Left ventricle myocardium inferior (tissue), 1 donor: Measurements from ENCODE around the gene SYNRG. TPM values are rescaled to one million over a fixed set of nuclear protein-coding genes. Genes with fewer than 3 reads are reported as not detected.

Experiments
- DNase-seq: peaks from one replicate; pipeline ENCODE4 v3.0.0-alpha.2; 2020
- H3K27ac ChIP-seq: fragments of 200-600 bp; replicated peaks from 2 replicates; pipeline ENCODE4 v1.8.0; 2021
- H3K27me3 ChIP-seq: fragments of 200-600 bp; 2 replicates; pipeline ENCODE4 v1.8.0; 2021; ENCODE audit warnings: low read depth
- H3K36me3 ChIP-seq: fragments of 200-600 bp; 2 replicates; pipeline ENCODE4 v1.8.0; 2021
- H3K4me1 ChIP-seq: fragments of 200-600 bp; 2 replicates; pipeline ENCODE4 v1.8.0; 2021
- H3K4me3 ChIP-seq: fragments of 200-600 bp; 2 replicates; pipeline ENCODE4 v1.8.0; 2021; ENCODE audit warnings: mild to moderate bottlenecking, moderate library complexity
- H3K9me3 ChIP-seq: fragments of 200-600 bp; replicated peaks from 2 replicates; pipeline ENCODE4 v1.8.0; 2021
- CTCF ChIP-seq: fragments of 200-600 bp; IDR thresholded peaks from 2 replicates; pipeline ENCODE4 v1.8.0; 2021; ENCODE audit warnings: antibody characterized with exemption, mild to moderate bottlenecking, borderline replicate concordance
- intact Hi-C: fragments of 100-400 bp; cut with micrococcal nuclease; formaldehyde crosslinking; loops from one replicate; pipeline ENCODE4 v1.11.0; 2022
- total RNA-seq: library from RNA; stranded (reverse); fragmentation: NEBNext Ultra II Directional; extraction: Animal tissue kit (Norgen Biotek cat#: 25700); gene quantifications from one replicate; pipeline ENCODE4 v1.2.1, GENCODE V29; 2021
- donor health status: DM: no; HTN: yes; CAD: no; lungs with severe emphysema.

The SYNRG gene
- total RNA-seq, 1 donor from 2014 or later: 33.0 TPM

- Histone ChIP-seq H3K27ac (no peak overlapping the region), H3K9me3 (peaks cover 10% of the 10 kb centered on the region), H3K4me3 (no peak overlapping the region), H3K36me3 (peaks cover 79% of the 10 kb centered on the region), H3K27me3 (no peaks in the 10 kb centered on the region), H3K4me1 (peaks cover 4% of the 10 kb centered on the region)
- peak; percentile 65 for TF ChIP-seq CTCF
- intact Hi-C loops: no loop called here
- peak; percentile 25 for DNase-seq
Observed at GRCh38 chr17:37570527-37571093, 38.6 kb downstream of the SYNRG start.

- Histone ChIP-seq H3K4me1 (peaks cover 4% of the 10 kb centered on the region), H3K4me3 (no peak overlapping the region), H3K36me3 (peaks cover 69% of the 10 kb centered on the region), H3K9me3 (no peaks in the 10 kb centered on the region), H3K27ac (no peak overlapping the region), H3K27me3 (no peaks in the 10 kb centered on the region)
- no peak for TF ChIP-seq CTCF
- DNase-seq: no peak
- intact Hi-C loops: no loop called here
Observed at GRCh38 chr17:37568350-37569053, 40.7 kb downstream of the SYNRG start.

GRCh38 chr17:37567538-37567937, 41.7 kb downstream of the SYNRG start:
- Histone ChIP-seq H3K9me3 (no peaks in the 10 kb centered on the region), H3K4me1 (peaks cover 4% of the 10 kb centered on the region), H3K36me3 (peaks cover 68% of the 10 kb centered on the region), H3K4me3 (no peak overlapping the region), H3K27me3 (no peaks in the 10 kb centered on the region), H3K27ac (no peak overlapping the region)
- intact Hi-C loops: no loop called here
- DNase-seq: no peak
- TF ChIP-seq CTCF: no peak

GRCh38 chr17:37567137-37567536, 42.1 kb downstream of the SYNRG start:
- DNase-seq: no peak
- Histone ChIP-seq H3K27me3 (no peaks in the 10 kb centered on the region), H3K4me3 (no peak overlapping the region), H3K36me3 (peaks cover 72% of the 10 kb centered on the region), H3K4me1 (peaks cover 4% of the 10 kb centered on the region), H3K27ac (no peak overlapping the region), H3K9me3 (no peaks in the 10 kb centered on the region)
- intact Hi-C loops: no loop called here
- no peak for TF ChIP-seq CTCF

- peaks cover 4% of the 10 kb centered on the region for H3K4me1 ChIP-seq
- H3K27ac ChIP-seq: no peak overlapping the region
- no peaks in the 10 kb centered on the region for H3K9me3 ChIP-seq
- no peak overlapping the region for H3K4me3 ChIP-seq
- no peak for TF ChIP-seq CTCF
- H3K27me3 ChIP-seq: no peaks in the 10 kb centered on the region
- peaks cover 76% of the 10 kb centered on the region for H3K36me3 ChIP-seq
- intact Hi-C loops: no loop called here
- no peak for DNase-seq
Observed at GRCh38 chr17:37564252-37564651, 45.0 kb downstream of the SYNRG start.
